HG03045 (cell line): ENCODE results near the gene ABCA13.

Experiments
- ATAC-seq: cut with Tn5 transposase; IDR thresholded peaks from one replicate; pipeline ENCODE4 v1.9.1; 2021; ENCODE audit warnings: mild to moderate bottlenecking, moderate library complexity; ENCODE audit not compliant: unreplicated experiment

Gene ABCA13

GRCh38 chr7:48360574-48360973 lies 189.3 kb downstream of the ABCA13 start:
- ATAC-seq, result no peak

DNA sequence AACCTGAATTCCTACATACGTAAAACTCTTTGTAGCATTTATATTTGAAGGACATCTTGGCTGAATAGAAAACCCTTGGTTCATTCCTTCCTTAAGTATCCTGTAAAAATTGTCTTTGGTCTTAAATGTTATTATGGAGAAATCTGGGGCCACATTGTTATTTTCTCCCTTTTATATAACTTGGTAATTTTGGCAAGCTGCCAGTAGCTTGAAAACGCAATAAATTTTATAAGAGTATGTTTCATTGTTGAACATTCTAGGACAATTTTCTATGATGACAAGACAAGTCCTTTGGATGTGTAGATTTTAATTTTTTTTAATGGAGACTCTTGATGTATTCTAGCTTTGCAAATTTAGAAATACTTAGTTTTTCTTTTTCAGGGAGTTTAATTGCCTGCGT lies 191.9 kb downstream of the ABCA13 start:
- ATAC-seq, result no peak

DNA sequence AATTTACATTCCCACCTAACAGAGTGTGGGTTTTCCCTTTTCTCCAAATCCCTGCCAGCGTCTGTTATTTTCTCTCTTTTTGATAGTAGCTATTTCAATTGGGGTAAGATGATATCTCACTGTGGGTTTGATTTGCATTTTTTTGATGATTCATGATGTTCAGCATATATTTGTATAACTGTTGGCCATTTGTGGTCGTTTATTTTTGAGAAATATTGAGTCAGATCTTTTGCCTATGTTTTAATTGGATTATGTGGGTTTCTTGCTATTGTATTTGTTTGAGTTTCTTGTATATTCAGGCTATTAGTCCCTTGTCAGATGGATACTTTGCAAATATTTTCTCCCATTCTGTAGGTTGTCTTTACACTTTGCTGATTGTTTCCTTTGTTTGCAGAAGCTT lies 193.8 kb downstream of the ABCA13 start:
- no peak for ATAC-seq

DNA sequence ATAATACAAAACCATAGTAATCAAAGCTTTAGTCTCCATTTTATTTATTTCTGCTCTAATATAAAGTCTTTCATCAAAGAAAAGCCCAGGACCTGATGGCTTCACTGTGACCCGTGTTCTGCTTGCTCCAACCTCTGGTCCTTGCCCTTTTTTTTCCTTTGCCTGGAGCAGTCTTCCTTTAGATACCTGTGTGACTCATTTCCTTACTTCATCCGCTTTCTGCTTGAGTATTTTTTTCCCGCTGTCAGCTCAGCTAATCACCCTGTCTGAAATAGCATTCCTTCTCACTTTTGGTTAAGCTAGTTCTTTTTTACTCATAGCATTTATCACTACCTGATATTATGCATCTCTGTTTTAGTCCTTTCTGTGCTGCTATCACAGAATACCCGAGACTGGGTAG lies 194.8 kb downstream of the ABCA13 start:
- ATAC-seq, result no peak

- ATAC-seq, result no peak
These were observed 205.0 kb downstream of the ABCA13 start for GRCh38 chr7:48376263-48376662.

- no peak for ATAC-seq
These were observed 209.7 kb downstream of the ABCA13 start for GRCh38 chr7:48380921-48381320.

- ATAC-seq, result no peak
These were observed 210.3 kb downstream of the ABCA13 start for GRCh38 chr7:48381571-48381970.

- no peak for ATAC-seq
These were observed 213.0 kb downstream of the ABCA13 start for GRCh38 chr7:48384180-48384752.

GRCh38 chr7:48387932-48388331 lies 216.7 kb downstream of the ABCA13 start:
- ATAC-seq, result no peak

DNA sequence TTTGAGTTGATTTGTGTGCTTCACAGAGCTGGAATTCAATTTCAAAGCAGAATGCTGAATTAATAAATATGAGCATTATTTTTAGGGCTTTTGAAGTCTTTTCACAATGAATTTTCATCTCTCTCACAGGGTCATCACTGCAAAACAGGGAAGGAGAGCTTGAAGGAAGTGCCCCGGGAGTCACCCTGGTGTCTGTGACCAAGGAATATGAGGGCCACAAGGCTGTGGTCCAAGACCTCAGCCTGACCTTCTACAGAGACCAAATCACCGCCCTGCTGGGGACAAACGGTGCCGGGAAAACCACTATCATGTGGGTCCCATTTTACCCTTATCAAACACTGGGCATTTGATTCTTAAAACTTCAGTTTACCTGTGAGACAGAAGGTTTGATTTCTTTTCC lies 217.7 kb downstream of the ABCA13 start:
- no peak for ATAC-seq

DNA sequence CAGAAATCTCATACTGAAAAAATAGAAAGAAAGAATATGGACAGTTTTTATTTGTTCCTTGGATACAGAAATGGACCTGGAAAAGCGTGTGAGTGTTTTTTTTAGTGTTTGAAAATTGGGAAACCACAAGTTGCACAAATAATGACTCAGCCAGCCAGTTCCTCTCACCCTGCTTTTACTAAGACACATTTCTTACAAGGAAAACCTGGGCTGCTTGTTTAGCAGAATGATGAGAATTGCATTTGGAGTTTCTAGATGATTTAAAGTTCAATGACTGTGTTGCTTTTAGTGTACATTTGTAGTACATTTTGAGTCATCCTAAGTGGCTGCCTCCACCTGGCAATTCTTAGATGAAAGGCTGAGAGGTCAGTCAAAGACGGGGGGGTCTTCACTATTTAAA lies 218.7 kb downstream of the ABCA13 start:
- no peak for ATAC-seq

DNA sequence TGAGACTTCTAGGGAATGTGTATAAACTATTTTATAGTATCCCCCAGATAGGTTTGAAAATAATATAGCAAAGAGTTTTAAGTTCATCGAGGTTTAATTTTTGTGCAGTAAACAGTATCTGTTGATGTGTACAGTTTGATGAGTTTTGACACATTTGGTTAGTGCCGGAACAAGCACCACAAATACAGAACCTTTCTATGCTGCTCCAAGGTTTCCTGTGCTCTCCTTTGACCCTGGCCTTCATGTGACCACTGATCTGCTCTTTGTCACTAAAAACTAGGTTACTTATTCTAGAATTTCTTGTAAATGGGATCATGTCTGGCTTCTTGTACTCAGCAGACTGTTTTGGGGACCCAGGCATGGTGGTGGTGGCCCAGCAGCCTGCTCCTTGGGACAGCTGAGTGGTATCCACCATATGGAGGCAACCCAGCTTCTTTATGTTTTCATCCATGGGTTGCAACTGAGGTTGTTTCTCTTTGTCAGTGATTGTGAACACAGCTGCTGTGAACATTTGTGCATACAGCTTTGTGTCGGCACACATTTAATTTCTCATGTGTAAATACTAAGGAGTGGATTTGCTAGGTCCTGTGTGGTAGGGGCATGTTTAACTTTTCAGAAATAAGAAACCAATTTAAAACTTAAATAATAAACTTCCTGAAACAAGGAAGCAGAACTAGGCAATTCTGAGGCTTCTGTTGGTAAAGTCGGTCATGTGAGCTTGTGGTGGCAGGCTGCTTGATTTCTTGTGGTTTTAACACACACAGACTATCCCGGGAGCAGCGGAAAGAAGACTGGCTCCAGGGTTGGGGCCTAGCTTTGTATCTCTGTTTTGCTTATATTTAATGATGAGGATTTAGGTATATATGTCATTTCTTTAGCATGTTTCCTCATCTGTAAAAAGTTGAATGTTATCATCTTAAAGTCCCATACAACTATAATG lies 219.4 kb downstream of the ABCA13 start:
- no peak for ATAC-seq

- no peak for ATAC-seq
These were observed 226.9 kb downstream of the ABCA13 start for GRCh38 chr7:48398191-48398590.

GRCh38 chr7:48402721-48403120 lies 231.5 kb downstream of the ABCA13 start:
- no peak for ATAC-seq

- no peak for ATAC-seq
These were observed 237.5 kb downstream of the ABCA13 start for GRCh38 chr7:48408731-48409130.

- no peak for ATAC-seq
These were observed 240.4 kb downstream of the ABCA13 start for GRCh38 chr7:48411619-48412018.

- ATAC-seq, result no peak
These were observed 242.9 kb downstream of the ABCA13 start for GRCh38 chr7:48414011-48414732.

DNA sequence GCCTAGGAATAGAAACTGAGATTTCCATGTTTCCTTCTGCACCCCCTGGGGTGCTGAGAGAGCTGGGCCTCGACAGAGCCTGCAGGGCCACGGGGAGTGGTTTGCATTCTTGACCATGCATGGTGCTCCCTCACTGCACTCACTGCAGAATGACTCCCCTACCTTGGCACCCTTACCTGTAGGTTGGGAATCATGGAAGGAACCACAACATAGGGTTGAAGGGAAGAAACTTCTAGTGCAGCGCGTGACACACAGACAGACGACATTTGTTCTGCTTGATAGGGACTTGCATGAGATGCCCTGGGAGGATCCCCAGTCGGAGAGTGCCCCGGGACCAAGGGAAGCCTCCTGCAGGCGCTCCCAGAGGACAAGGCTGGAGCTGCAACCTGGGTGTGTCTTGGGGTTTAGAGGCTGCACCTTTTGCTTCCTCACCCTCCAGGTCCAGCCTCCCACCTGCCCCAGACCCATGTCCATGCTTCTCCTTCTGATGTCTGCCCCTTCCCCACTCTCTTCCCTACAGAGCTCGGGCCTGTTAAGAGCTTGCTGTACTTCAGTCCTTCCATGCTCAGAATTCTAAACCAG lies 245.2 kb downstream of the ABCA13 start:
- no peak for ATAC-seq

DNA sequence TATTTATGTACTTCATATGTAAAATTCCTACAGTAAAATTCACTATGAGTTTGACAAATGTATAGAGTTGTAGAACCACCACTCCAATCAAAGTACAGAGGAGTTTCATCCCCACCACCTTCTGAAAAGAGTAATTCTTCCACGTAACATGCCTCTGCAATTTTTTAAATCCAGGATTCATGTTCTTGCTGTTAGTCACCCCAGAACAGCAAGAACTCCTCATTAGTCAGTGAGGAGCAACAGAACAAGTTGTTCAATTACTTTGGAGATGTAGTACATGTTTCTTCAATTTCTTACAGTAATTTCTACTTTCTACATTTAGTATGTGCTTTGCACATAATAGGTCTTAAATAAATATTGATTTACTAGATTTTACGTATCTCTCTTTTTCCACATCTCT lies 248.1 kb downstream of the ABCA13 start:
- no peak for ATAC-seq

GRCh38 chr7:48420206-48420605 lies 248.9 kb downstream of the ABCA13 start:
- ATAC-seq, result no peak

- no peak for ATAC-seq
These were observed 250.1 kb downstream of the ABCA13 start for GRCh38 chr7:48421357-48421756.
